GM18907 (cell line): Measurements from ENCODE around the gene BSPH1.
"Not testable (repeated sequence)": the region's sequence is repeated elsewhere in the genome, so short reads cannot be mapped to it uniquely, and the experiment has no call there.

Experiments used
- ATAC-seq: cut with Tn5 transposase; IDR thresholded peaks from one replicate; pipeline ENCODE4 v1.9.1; 2021; ENCODE audit warnings: mild to moderate bottlenecking, moderate library complexity; ENCODE audit not compliant: unreplicated experiment

The BSPH1 gene, protein sequence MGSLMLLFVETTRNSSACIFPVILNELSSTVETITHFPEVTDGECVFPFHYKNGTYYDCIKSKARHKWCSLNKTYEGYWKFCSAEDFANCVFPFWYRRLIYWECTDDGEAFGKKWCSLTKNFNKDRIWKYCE

GRCh38 chr19:47992070-47992469, at the start of gene BSPH1:
TSS of gene BSPH1 (minus strand) at chr19:47992170. CDS start at chr19:47992081, 89 bp downstream.
- no peak for ATAC-seq

- no peak for ATAC-seq
Measured at GRCh38 chr19:48036765-48037164, 44.8 kb upstream of the BSPH1 start.

DNA sequence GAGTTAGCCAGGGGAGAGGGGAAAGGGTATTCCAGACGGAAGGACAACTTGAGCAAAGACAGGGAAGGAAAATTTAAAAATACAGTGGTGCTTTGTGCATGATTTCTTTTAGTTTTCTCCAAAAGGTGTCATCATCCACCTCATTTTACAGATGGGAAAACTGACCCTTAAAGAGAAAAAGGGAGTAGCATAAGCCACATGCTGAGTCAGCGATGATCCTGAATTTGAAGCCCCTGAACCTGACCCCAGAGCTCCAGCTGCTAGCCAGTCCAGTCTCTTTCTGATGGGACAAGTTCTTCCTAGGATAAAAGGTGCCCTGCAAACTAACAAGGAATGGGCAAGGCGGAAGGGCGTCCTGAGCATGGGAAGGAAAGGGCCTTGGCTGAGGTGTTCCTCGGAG, 41.6 kb upstream of the BSPH1 start:
- no peak for ATAC-seq

- no peak for ATAC-seq
Measured at GRCh38 chr19:48030073-48030472, 38.1 kb upstream of the BSPH1 start.

- ATAC-seq, result no peak
Measured at GRCh38 chr19:48029431-48029830, 37.5 kb upstream of the BSPH1 start.

- no peak for ATAC-seq
Measured at GRCh38 chr19:48025480-48025879, 33.5 kb upstream of the BSPH1 start.

GRCh38 chr19:48023518-48023917, 31.5 kb upstream of the BSPH1 start:
- ATAC-seq, result no peak

DNA sequence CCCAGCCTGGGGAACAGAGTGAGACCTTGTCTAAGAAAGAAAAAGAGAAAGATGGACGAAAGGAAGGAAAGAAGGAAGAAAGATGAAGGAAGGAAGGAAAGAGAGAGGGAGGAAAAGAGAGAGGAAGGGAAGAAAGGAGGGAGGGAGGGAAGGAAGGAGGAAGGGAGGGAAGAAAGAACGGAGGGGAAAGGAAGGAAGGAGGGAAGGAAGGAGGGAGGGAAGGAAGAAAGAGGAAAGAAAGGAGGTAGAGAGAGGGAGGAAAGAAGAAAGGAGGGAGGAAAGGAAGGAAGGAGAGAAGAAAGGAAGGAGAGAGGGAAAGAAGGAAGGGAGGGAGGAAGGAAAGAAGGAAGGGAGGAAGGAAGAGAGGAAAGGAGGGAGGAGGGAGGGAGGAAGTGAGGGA, 31.0 kb upstream of the BSPH1 start:
- ATAC-seq, result no peak

DNA sequence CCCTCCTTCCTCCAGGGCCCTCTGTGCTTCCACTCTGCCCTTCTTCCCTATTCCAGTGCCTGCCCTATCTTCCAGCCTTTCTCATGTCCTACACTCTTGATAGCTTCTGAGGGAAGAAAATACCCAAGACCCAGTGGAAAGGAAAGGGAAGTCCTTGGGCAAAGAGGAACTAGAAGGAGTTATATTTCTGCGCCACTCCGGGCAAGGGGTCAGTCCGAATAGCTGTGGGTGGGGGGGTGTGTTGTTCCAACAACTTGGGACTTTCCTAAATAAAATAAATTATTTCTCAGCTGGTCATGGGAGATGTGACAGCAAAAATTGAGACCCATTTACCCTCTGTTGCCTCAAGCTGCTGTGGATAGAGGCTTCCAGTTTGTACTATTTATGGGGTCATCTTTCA, 28.7 kb upstream of the BSPH1 start:
- no peak for ATAC-seq

DNA sequence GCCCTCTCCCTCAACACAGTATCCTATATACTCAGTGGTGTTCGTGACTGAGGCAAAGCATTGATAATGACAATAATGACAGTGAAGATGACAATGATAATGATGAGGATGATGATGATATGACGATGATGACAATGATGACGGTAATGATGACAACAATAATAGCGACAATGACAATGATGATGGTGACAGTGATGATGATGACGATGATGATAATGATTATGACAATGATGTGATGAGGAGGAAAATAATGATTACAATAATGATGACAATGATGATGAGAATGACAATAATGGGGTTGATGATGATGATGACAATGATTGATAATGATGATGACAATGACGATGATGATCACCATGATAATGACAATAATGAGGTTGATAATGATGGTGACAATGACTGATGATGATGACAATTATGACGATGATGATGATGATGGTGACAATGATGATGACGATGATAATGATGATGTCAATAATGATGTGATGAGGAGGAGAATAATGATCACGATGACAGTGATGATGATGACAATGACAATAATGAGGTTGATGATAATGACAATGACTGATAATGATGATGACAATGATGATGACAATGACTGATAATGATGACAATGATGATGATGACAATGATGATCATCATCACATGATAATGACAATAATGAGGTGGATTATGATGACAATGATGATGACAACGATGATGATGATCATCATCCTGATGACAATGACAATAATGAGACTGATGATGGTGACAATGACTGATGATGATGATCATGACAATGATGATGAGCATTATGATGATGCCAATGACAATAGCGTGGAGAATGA, 19.2 kb upstream of the BSPH1 start:
- ATAC-seq, result no peak

GRCh38 chr19:48006762-48007161, 14.8 kb upstream of the BSPH1 start:
- no peak for ATAC-seq

DNA sequence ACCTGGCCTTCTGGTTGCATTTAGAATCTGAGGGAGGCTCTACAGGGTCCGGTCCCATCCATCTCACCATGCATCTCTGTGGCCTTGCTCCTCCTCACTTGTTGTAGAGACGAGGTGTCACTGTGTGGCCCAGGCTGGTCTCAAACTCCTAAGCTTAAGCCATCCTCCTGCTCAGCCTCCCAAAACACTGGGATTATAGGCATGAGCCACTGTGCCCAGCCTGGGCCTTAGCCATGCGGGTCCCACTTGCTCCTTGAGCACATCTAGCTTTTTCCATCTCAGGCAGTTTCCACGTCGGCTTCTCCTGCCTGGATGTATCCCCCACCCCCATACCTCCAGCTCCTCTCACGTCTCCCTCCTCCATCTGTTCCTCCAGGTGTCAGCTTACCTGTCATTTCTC, 12.3 kb upstream of the BSPH1 start:
- ATAC-seq, result no peak

GRCh38 chr19:48000846-48001245, 8.9 kb upstream of the BSPH1 start:
- ATAC-seq, result no peak

- ATAC-seq, result no peak
Measured at GRCh38 chr19:47998800-47999199, 6.8 kb upstream of the BSPH1 start.

DNA sequence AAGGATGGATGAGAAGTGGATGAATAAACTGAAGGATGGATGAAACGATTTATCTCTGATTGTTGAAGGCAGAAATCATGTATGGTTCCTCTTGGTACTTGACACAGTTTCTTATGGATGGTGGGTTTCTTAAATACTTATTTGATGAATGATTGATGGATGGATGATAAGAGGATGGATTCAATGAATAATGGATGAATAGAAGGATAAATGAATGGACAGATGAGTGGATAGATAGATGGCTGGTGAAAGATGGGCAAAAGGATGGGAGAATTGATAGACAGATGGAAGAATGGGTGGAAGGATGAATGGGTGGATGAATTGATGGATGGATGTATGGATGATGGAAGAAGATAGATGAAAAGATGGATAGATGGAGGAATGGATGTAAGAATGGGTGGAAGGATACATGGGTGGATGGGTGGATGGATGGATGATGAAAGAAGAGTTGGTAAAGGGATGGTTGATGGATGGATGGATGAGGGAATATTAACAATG, 4.3 kb upstream of the BSPH1 start:
- ATAC-seq, result no peak

- ATAC-seq, result no peak
Measured at GRCh38 chr19:47994209-47994802, 2.3 kb upstream of the BSPH1 start, which contains the start of gene ELSPBP1. TSS of gene ELSPBP1 (plus strand) at chr19:47994632. CDS start at chr19:48008668, 14,036 bp downstream.

GRCh38 chr19:47991191-47991808, 670 bp downstream of the BSPH1 start:
- no peak for ATAC-seq

GRCh38 chr19:47973529-47973928, 18.4 kb downstream of the BSPH1 start:
- ATAC-seq, result no peak

GRCh38 chr19:47955936-47956335, 36.0 kb downstream of the BSPH1 start:
- not testable (repeated sequence) for ATAC-seq

DNA sequence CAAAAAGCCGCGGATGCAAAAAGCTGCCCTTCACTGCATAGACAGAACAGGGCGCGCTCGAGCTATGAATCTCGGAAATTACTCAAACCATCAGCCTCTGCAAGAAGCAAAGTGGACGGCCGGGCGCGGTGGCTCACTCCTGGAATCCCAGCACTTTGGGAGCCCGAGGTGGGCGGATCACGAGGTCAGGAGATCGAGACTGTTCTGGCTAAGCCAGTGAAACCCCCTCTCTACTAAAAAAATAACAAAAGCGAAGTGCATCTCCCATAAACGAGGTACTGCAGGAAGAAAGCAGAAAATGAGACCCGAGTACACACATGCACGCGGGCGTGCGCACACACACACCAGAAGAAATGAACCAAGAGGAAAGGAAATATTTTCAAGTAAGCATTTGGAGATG, 39.8 kb downstream of the BSPH1 start:
- ATAC-seq, result not testable (repeated sequence)

DNA sequence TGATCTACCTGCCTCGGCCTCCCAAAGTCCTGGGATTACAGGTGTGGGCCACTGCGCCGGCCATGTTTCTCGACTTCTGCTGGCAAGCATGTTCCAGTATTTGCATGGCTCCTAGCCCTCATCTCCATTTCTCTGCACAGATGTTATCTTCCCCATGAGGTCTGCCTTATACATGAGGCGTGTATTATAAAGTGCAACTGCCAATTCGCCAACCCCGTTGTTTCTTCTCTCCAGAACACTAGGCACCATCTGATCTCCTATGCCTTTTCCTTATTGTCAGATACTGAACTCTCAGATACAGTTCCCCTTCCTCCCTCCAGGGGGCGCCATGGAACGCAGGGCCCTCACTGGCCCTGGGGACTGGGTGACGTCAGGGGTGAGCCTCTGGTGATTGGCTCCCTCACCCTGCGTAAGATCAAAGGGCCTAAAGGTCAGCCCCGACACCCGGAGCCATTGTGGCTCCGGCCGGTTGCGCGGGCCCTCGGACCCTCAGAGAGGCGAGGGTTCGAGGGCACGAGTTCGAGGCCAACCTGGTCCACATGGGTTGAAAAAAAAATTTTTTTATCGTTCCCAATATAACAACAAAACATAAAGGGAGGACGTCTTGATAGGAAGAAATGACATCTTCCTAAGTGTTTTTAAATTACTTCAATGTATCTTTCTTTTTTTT, 42.0 kb downstream of the BSPH1 start:
- not testable (repeated sequence) for ATAC-seq
